ENCODE results near the gene PPP2R3A.

PPP2R3A gene

DNA sequence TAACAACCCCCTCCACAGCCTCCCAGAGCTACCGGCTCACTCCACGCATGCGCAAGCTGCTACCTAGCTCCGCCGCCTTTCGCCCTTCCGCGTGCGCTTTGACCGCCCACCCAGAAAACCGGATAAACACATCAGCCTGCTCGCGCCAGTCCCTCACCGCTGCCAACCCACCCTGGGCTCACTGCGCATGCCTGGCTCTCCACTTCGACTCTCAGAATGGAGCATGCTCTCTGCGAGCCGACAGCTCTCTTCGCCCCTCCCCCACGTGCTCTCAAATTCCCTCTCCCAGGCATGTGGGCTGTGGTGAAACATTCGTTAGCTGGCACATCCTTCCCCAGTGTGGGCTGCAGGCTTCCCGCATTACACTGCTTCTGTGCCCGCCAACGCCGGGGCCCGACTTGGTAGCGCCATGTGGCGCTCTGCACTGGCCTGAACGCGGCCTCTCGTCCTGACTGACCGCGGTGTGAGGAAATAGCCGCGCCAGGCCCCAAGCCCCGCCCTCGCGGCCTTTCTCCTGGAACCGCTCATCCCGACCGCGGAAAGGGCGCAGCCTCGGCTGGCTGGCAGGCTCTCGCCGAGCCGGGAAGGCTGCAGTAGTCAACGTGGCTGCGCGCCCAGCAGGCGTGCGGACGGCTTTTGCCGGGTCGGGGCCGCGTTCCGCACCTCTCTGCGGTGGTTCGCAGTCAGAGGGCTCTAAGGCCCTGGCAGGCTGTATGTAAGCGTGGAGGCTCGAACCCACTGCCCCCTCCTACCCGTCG, 231.1 kb downstream of the PPP2R3A start:
- peak; percentile 100 for DNase-seq (ENCODE audit: low read depth)
- TF ChIP-seq, protein P1, sequence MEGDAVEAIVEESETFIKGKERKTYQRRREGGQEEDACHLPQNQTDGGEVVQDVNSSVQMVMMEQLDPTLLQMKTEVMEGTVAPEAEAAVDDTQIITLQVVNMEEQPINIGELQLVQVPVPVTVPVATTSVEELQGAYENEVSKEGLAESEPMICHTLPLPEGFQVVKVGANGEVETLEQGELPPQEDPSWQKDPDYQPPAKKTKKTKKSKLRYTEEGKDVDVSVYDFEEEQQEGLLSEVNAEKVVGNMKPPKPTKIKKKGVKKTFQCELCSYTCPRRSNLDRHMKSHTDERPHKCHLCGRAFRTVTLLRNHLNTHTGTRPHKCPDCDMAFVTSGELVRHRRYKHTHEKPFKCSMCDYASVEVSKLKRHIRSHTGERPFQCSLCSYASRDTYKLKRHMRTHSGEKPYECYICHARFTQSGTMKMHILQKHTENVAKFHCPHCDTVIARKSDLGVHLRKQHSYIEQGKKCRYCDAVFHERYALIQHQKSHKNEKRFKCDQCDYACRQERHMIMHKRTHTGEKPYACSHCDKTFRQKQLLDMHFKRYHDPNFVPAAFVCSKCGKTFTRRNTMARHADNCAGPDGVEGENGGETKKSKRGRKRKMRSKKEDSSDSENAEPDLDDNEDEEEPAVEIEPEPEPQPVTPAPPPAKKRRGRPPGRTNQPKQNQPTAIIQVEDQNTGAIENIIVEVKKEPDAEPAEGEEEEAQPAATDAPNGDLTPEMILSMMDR (conservative IDR thresholded peaks at IDR 0.05; ENCODE audit: control insufficient read depth, insufficient read depth, low read depth, low read length): no peak
- peak overlapping the region; percentile 90 for H3K4me3 ChIP-seq (ENCODE audit: control insufficient read depth, low read depth, low read length)

DNA sequence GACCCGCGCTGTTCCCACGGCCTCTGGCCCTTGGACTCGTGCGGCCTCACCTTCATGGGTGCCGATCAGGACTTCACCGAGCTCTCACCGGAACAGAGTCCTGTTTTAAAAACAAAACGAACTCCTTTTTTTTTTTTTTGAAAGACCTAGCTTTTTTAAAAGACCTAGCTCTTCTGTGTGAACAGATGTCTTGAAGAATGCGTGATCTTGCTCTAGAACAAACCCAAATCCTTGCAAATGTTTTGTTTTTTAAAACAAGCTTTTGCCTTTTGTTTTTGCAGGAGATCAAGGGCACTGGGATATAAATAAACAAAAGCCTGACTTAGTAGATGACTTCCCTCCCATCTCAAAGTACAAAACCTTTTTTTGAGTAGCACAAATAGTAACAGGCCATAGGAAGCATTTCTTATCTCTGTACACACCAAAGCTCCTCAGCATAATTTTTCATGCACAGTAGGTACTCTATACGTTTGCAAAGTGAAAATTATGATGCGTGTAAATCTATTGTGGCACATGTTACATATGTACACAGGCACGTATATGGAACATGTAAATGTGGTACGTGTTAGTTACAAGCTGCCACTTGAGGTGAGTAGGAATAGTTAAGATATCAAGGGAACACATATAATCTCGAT, 231.7 kb downstream of the PPP2R3A start:
- TF ChIP-seq, protein P1 (conservative IDR thresholded peaks at IDR 0.05; ENCODE audit: control insufficient read depth, insufficient read depth, low read depth, low read length): no peak
- DNase-seq (ENCODE audit: low read depth): no peak
- H3K4me3 ChIP-seq (ENCODE audit: control insufficient read depth, low read depth, low read length): peak overlapping the region; percentile 90
